HEK293 (cell line): ENCODE results near the gene EID3.

ENCODE experiments used
- CTCF ChIA-PET: fragments of 350-600 bp; formaldehyde crosslinking; extraction: SDS; loops from one replicate; lab custom pipeline; 2021; ENCODE audit warnings: antibody characterized with exemption; lab: Yijun Ruan, JAX
- POLR2A ChIA-PET: fragments of 300-600 bp; formaldehyde crosslinking; extraction: SDS; loops from one replicate; lab custom pipeline; 2020; ENCODE audit warnings: antibody characterized with exemption, inconsistent platforms; lab: Yijun Ruan, JAX
- H3K27ac ChIP-seq: fragments of 200-500 bp; sonication (Bioruptor generic); 2 replicates; pipeline ENCODE4 v1.5.1; 2014; ENCODE audit warnings: low read depth, low read length, control low read depth, inconsistent platforms; ENCODE audit errors: extremely low read depth
- H3K36me3 ChIP-seq, 2 experiments: fragments of 200-500 bp in 1 of 2; sonication (Bioruptor generic) in 1 of 2; 1 replicate in 1 of 2; 2 replicates in 1 of 2; pipeline ENCODE4 v1.5.1; 2014 to 2017; ENCODE audit warnings: inconsistent platforms in 2 of 2, low read length in 2 of 2; ENCODE audit not compliant: control insufficient read depth in 2 of 2, insufficient read depth in 1 of 2
- H3K4me1 ChIP-seq: fragments of 200-500 bp; sonication (Bioruptor generic); 2 replicates; pipeline ENCODE4 v1.5.1; 2014; ENCODE audit warnings: mild to moderate bottlenecking, low read length, inconsistent platforms; ENCODE audit not compliant: control insufficient read depth, insufficient read depth
- H3K4me3 ChIP-seq: 2 replicates; pipeline ENCODE4 v1.5.1; 2011; ENCODE audit warnings: low read depth, mild to moderate bottlenecking, control low read depth, low read length, moderate library complexity
- H3K9me3 ChIP-seq: fragments of 200-500 bp; sonication (Bioruptor generic); 2 replicates; pipeline ENCODE4 v1.5.1; 2014; ENCODE audit warnings: low read depth, low read length, inconsistent platforms; ENCODE audit not compliant: control insufficient read depth, insufficient read depth
- REPIN1 ChIP-seq: fragments of 450-650 bp; formaldehyde crosslinking; IDR thresholded peaks from 2 replicates; pipeline ENCODE4 v1.5.1; 2017; ENCODE audit warnings: missing biosample characterization, missing genetic modification characterization, low read depth
- SCRT2 ChIP-seq: fragments of 450-650 bp; formaldehyde crosslinking; IDR thresholded peaks from 2 replicates; pipeline ENCODE4 v1.5.1; 2016; ENCODE audit warnings: missing biosample characterization, missing genetic modification characterization
- ZBTB1 ChIP-seq: fragments of 450-650 bp; formaldehyde crosslinking; IDR thresholded peaks from 2 replicates; pipeline ENCODE4 v1.5.1; 2016; ENCODE audit warnings: missing biosample characterization, missing genetic modification characterization
- ZBTB48 ChIP-seq: fragments of 450-650 bp; formaldehyde crosslinking; IDR thresholded peaks from 2 replicates; pipeline ENCODE4 v1.5.1; 2016; ENCODE audit warnings: missing biosample characterization, missing genetic modification characterization
- ZBTB7A ChIP-seq: fragments of 450-650 bp; formaldehyde crosslinking; IDR thresholded peaks from 2 replicates; pipeline ENCODE4 v1.5.1; 2016; ENCODE audit warnings: low read depth, missing biosample characterization, missing genetic modification characterization
- ZEB2 ChIP-seq: fragments of 450-650 bp; formaldehyde crosslinking; IDR thresholded peaks from 2 replicates; pipeline ENCODE4 v1.5.1; 2016; ENCODE audit warnings: missing biosample characterization, missing genetic modification characterization
- ZFP37 ChIP-seq: fragments of 450-650 bp; formaldehyde crosslinking; IDR thresholded peaks from 2 replicates; pipeline ENCODE4 v1.5.1; 2016; ENCODE audit warnings: missing biosample characterization, missing genetic modification characterization
- ZFP69B ChIP-seq: fragments of 450-650 bp; formaldehyde crosslinking; IDR thresholded peaks from 2 replicates; pipeline ENCODE4 v1.5.1; 2016; ENCODE audit warnings: missing biosample characterization, missing genetic modification characterization
- ZNF10 ChIP-seq: fragments of 450-650 bp; formaldehyde crosslinking; IDR thresholded peaks from 2 replicates; pipeline ENCODE4 v1.5.1; 2017; ENCODE audit warnings: missing biosample characterization, missing genetic modification characterization
- ZNF174 ChIP-seq: fragments of 450-650 bp; formaldehyde crosslinking; IDR thresholded peaks from 2 replicates; pipeline ENCODE4 v1.5.0; 2017; ENCODE audit warnings: missing biosample characterization, mild to moderate bottlenecking, missing genetic modification characterization
- ZNF175 ChIP-seq: fragments of 450-650 bp; formaldehyde crosslinking; IDR thresholded peaks from 2 replicates; pipeline ENCODE4 v1.5.1; 2016; ENCODE audit warnings: missing biosample characterization, missing genetic modification characterization
- ZNF266 ChIP-seq: fragments of 450-650 bp; formaldehyde crosslinking; IDR thresholded peaks from 2 replicates; pipeline ENCODE4 v1.5.1; 2016; ENCODE audit warnings: missing biosample characterization, missing genetic modification characterization, low read depth
- ZNF596 ChIP-seq: fragments of 450-650 bp; IDR thresholded peaks from 2 replicates; pipeline ENCODE4 v1.5.0; 2018; ENCODE audit warnings: missing biosample characterization, mild to moderate bottlenecking, missing genetic modification characterization, moderate library complexity
- ZNF621 ChIP-seq: fragments of 450-650 bp; formaldehyde crosslinking; IDR thresholded peaks from 2 replicates; pipeline ENCODE4 v1.5.1; 2017; ENCODE audit warnings: missing biosample characterization, missing genetic modification characterization
- ZNF629 ChIP-seq: fragments of 450-650 bp; formaldehyde crosslinking; IDR thresholded peaks from 2 replicates; pipeline ENCODE4 v1.5.1; 2017; ENCODE audit warnings: missing biosample characterization, missing genetic modification characterization
- ZNF660 ChIP-seq: fragments of 450-650 bp; IDR thresholded peaks from 2 replicates; pipeline ENCODE4 v1.5.1; 2018; ENCODE audit warnings: missing biosample characterization, mild to moderate bottlenecking, missing genetic modification characterization
- ZNF776 ChIP-seq: fragments of 450-650 bp; formaldehyde crosslinking; IDR thresholded peaks from 2 replicates; pipeline ENCODE4 v1.5.0; 2017; ENCODE audit warnings: missing biosample characterization, missing genetic modification characterization, borderline replicate concordance
- ZSCAN30 ChIP-seq: fragments of 450-650 bp; IDR thresholded peaks from 2 replicates; pipeline ENCODE4 v1.5.1; 2018; ENCODE audit warnings: missing biosample characterization, mild to moderate bottlenecking, missing genetic modification characterization, moderate library complexity
- TF ChIP-seq, protein P1 (sequence below): fragments of 450-650 bp; formaldehyde crosslinking; IDR thresholded peaks from 2 replicates; pipeline ENCODE4 v1.5.1; 2016; ENCODE audit warnings: missing biosample characterization, missing genetic modification characterization
- TF ChIP-seq, protein P2 (sequence below): fragments of 450-650 bp; formaldehyde crosslinking; IDR thresholded peaks from 2 replicates; pipeline ENCODE4 v1.5.1; 2016; ENCODE audit warnings: missing biosample characterization, missing genetic modification characterization
- TF ChIP-seq, protein P3 (sequence below): fragments of 450-650 bp; formaldehyde crosslinking; IDR thresholded peaks from 2 replicates; pipeline ENCODE4 v1.5.1; 2017; ENCODE audit warnings: missing biosample characterization, missing genetic modification characterization
- TF ChIP-seq, protein P4 (sequence below): fragments of 450-650 bp; formaldehyde crosslinking; IDR thresholded peaks from 2 replicates; pipeline ENCODE4 v1.5.1; 2016; ENCODE audit warnings: missing biosample characterization, missing genetic modification characterization

EID3 gene

DNA sequence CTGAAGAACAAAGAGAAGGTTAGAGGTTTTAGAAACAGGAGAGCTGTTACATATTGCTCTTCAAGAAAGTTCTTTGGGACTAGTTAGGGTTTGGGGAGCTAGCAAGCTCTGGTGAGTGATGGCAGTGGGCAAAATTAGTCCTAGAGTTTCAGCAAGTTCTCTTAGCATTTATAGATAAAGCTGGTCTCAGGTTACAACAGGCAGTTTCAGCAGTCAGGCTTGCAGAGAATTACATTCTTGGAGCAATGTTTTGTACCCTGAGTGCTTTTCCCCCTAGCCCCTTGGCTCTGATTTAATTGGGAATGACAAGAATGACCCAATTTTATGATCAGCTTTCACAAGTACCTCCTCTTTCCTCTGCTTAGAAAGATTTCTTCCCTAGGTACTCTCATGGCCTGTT is 21.4 kb upstream of the EID3 start (continued):
- TF ChIP-seq ZBTB7A (tag by site-specific recombination) (no peak), ZNF660 (tag by site-specific recombination) (no peak)
- TF ChIP-seq, protein P1, sequence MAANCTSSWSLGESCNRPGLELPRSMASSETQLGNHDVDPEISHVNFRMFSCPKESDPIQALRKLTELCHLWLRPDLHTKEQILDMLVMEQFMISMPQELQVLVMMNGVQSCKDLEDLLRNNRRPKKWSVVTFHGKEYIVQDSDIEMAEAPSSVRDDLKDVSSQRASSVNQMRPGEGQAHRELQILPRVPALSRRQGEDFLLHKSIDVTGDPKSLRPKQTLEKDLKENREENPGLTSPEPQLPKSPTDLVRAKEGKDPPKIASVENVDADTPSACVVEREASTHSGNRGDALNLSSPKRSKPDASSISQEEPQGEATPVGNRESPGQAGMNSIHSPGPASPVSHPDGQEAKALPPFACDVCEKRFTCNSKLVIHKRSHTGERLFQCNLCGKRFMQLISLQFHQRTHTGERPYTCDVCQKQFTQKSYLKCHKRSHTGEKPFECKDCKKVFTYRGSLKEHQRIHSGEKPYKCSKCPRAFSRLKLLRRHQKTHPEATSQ (tag by site-specific recombination) = no peak

DNA sequence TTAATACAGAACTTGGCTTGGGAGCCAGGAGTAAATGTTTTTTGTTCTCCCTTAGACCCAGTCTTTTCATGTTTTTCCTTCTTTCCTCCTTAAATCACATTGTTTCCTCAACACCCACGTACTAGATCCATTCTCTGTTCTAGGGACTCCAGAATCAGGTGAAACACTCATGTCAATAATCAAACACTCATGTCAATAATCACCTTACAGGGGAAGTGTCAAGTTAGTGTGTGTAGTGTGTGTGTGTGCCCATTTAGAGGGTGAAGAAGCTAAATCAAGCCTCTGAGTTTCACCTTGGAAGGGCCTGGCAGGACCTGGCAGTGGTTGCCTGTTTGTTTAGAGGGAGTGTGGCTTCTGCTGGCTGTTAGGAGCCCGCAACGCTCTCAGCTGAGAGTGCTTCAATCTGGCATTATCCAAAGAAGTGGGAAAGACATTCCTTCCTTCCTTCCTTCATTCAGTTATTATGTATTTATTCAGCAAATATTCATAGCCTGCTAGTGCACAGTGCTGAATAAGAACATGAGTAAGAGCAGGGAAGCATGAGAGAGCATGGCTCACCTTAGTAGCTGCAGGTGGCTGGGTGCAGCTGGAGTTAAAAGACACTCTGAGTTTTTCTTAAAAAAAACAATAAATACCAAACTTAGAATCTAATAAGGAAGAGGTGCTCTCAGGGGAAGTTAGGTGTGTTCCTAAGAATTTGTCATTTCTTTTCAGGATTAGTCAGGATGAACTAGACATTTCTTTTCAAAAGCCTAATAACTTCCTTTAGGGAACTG is 17.6 kb upstream of the EID3 start:
- Histone ChIP-seq H3K9me3 (no peaks in the 10 kb centered on the region), H3K4me1 (peaks cover 7% of the 10 kb centered on the region; the same call in 1 of the 2 replicates), H3K27ac (peak overlapping the region; percentile 86), H3K36me3 (peaks cover 2 to 7% of the 10 kb centered on the region in 2 experiments; a peak in 2 of 3 replicates), H3K4me3 (no peak overlapping the region)
- ChIA-PET CTCF (no interaction called here), POLR2A (interaction anchor here (0.6 to 4.2 kb wide), 6 partner anchors 10 to 436 kb away, joined by 3 to 59 read pairs (median 6); partner anchors contain the start of gene TDG)
- TF ChIP-seq ZNF660 (tag by site-specific recombination) (0 out of 2 replicates have a peak, but pooled peaks have one; percentile 8), ZNF175 (no peak), ZSCAN30 (no peak), ZFP37 (tag by site-specific recombination) (no peak), SCRT2 (tag by site-specific recombination) (0 out of 2 replicates have a peak, but pooled peaks have one; percentile 10)

DNA sequence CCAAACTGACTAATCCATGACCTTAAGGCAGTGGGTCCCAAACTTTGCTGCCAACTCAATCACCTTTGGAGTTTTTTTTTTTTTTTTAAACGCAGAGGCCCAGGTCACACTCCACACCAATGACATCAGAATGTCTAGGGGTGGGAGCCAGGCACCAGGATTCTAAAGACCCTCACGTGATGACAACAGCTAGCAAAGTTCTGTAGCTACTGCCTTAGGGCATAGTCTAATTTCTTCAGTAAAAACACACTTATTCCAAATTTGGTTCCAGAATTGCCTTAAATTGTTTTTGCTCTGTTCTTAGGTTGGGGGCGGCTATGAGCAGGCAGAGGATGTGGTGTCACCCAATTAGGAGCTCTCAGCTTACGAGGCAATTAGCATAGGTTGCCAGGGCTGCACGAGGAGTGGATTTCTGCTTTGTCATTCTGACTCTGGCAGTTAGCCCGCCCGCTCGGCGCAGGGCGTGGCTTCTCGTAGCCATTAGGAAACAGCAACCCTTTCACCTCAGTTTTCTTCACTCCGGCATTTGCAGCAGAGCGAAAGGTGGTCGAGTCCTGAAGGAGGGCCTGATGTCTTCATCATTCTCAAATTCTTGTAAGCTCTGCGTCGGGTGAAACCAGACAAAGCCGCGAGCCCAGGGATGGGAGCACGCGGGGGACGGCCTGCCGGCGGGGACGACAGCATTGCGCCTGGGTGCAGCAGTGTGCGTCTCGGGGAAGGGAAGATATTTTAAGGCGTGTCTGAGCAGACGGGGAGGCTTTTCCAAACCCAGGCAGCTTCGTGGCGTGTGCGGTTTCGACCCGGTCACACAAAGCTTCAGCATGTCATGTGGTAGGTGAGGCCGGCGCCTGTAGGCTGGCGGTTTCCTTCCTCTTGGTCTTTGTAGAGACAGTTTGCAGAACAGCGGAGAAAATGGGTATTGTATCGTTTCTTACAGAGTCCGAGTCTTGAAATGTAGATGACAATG is 16.7 kb upstream of the EID3 start:
- Histone ChIP-seq H3K36me3 (peaks cover 8 to 9% of the 10 kb centered on the region in 2 experiments; a peak in 2 of 3 replicates), H3K4me1 (peaks cover 7% of the 10 kb centered on the region; the same call in 1 of the 2 replicates), H3K4me3 (peak overlapping the region; percentile 79), H3K27ac (peak overlapping the region; percentile 86), H3K9me3 (no peaks in the 10 kb centered on the region)
- CTCF ChIA-PET = interaction anchor here (0.6 to 1.5 kb wide), 4 partner anchors 34 to 95 kb away, joined by 3 to 5 read pairs (median 4); no protein-coding TSS in a partner anchor
- POLR2A ChIA-PET = interaction anchor here (0.6 to 4.2 kb wide), 11 partner anchors 8 to 435 kb away, joined by 3 to 59 read pairs (median 5); partner anchors contain the start of genes NFYB and TDG
- TF ChIP-seq ZBTB48 (tag by site-specific recombination) = peak; percentile 59; the same call in 1 of the 2 replicates
- no peak for TF ChIP-seq ZBTB1 (tag by site-specific recombination)
- TF ChIP-seq REPIN1 (tag by site-specific recombination) = peak; percentile 61; the same call in 1 of the 2 replicates
- TF ChIP-seq, protein P2, sequence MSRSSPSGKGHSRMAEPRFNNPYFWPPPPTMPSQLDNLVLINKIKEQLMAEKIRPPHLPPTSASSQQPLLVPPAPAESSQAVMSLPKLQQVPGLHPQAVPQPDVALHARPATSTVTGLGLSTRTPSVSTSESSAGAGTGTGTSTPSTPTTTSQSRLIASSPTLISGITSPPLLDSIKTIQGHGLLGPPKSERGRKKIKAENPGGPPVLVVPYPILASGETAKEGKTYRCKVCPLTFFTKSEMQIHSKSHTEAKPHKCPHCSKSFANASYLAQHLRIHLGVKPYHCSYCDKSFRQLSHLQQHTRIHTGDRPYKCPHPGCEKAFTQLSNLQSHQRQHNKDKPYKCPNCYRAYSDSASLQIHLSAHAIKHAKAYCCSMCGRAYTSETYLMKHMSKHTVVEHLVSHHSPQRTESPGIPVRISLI (tag by site-specific recombination) = peak; percentile 92
- TF ChIP-seq ZNF596 (tag by site-specific recombination) = no peak
- TF ChIP-seq, protein P1 (tag by site-specific recombination) = no peak
- TF ChIP-seq ZNF174 (tag by site-specific recombination) = no peak
- TF ChIP-seq, protein P3, sequence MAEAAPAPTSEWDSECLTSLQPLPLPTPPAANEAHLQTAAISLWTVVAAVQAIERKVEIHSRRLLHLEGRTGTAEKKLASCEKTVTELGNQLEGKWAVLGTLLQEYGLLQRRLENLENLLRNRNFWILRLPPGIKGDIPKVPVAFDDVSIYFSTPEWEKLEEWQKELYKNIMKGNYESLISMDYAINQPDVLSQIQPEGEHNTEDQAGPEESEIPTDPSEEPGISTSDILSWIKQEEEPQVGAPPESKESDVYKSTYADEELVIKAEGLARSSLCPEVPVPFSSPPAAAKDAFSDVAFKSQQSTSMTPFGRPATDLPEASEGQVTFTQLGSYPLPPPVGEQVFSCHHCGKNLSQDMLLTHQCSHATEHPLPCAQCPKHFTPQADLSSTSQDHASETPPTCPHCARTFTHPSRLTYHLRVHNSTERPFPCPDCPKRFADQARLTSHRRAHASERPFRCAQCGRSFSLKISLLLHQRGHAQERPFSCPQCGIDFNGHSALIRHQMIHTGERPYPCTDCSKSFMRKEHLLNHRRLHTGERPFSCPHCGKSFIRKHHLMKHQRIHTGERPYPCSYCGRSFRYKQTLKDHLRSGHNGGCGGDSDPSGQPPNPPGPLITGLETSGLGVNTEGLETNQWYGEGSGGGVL = peak; percentile 32; the same call in 1 of the 2 replicates
- TF ChIP-seq, protein P4, sequence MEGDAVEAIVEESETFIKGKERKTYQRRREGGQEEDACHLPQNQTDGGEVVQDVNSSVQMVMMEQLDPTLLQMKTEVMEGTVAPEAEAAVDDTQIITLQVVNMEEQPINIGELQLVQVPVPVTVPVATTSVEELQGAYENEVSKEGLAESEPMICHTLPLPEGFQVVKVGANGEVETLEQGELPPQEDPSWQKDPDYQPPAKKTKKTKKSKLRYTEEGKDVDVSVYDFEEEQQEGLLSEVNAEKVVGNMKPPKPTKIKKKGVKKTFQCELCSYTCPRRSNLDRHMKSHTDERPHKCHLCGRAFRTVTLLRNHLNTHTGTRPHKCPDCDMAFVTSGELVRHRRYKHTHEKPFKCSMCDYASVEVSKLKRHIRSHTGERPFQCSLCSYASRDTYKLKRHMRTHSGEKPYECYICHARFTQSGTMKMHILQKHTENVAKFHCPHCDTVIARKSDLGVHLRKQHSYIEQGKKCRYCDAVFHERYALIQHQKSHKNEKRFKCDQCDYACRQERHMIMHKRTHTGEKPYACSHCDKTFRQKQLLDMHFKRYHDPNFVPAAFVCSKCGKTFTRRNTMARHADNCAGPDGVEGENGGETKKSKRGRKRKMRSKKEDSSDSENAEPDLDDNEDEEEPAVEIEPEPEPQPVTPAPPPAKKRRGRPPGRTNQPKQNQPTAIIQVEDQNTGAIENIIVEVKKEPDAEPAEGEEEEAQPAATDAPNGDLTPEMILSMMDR = peak; percentile 20; the same call in 1 of the 2 replicates
- no peak for TF ChIP-seq ZNF621
- TF ChIP-seq ZNF776 (tag by site-specific recombination) = no peak
- peak; percentile 90 for TF ChIP-seq ZFP69B (tag by site-specific recombination)
- peak; percentile 93 for TF ChIP-seq ZNF629
- no peak for TF ChIP-seq ZNF266 (tag by site-specific recombination)
- TF ChIP-seq ZNF10 = peak; percentile 59; the same call in 1 of the 2 replicates
- TF ChIP-seq ZEB2 (tag by site-specific recombination) = 0 out of 2 replicates have a peak, but pooled peaks have one; percentile 56
